ENCODE data around the gene CEP162.

- no peak for TF ChIP-seq CTCF (IDR thresholded peaks at IDR 0.05)
- TF ChIP-seq POLR2A (IDR thresholded peaks at IDR 0.05), result no peak
Observed at GRCh38 chr6:84204011-84204410, 23.4 kb downstream of the CEP162 start.

Data from breast epithelium (tissue), 3 donors.